Measurements from ENCODE around the gene EEF1AKMT3. TPM values are rescaled to one million over a fixed set of nuclear protein-coding genes. Genes with fewer than 3 reads are reported as not detected.

The EEF1AKMT3 gene
- total RNA-seq, 1 experiment from 2014 or later: 9.3 TPM

GRCh38 chr12:57740656-57741412 lies 31.6 kb upstream of the EEF1AKMT3 start:
- Histone ChIP-seq H3K4me1 (ENCODE audit: insufficient read depth, low read length) (peaks cover 17% of the 10 kb centered on the region), H2AFZ (ENCODE audit: low read length) (no peak overlapping the region), H3K4me2 (ENCODE audit: low read length) (no peak overlapping the region), H3K4me3 (ENCODE audit: low read length) (no peak overlapping the region), H3K9me2 (replicated peaks; ENCODE audit: low read length) (no peaks in the 10 kb centered on the region), H4K20me1 (ENCODE audit: low read length) (no peaks in the 10 kb centered on the region), H3K36me3 (ENCODE audit: low read depth, low read length) (no peaks in the 10 kb centered on the region), H3K27ac (ENCODE audit: low read length) (no peak overlapping the region), H3K9me3 (ENCODE audit: low read length) (no peaks in the 10 kb centered on the region), H3K27me3 (ENCODE audit: low read length) (peaks cover 38% of the 10 kb centered on the region), H3K79me2 (ENCODE audit: low read length) (no peaks in the 10 kb centered on the region), H3F3A (ENCODE audit: low read length, unreplicated experiment) (no peaks in the 10 kb centered on the region), H3K9ac (ENCODE audit: low read length) (no peak overlapping the region)
- CTCF ChIA-PET: no interaction called here
- intact Hi-C loops (cut with micrococcal nuclease): no loop called here
- DNase-seq: no peak
- POLR2A ChIA-PET (ENCODE audit: unreplicated experiment): no interaction called here
- TF ChIP-seq EZH2 (IDR thresholded peaks at IDR 0.05; ENCODE audit: low read length, unreplicated experiment) (no peak), EZH2phosphoT487 (IDR thresholded peaks at IDR 0.05; ENCODE audit: borderline replicate concordance, low read length) (no peak)
- TF ChIP-seq, protein P1, sequence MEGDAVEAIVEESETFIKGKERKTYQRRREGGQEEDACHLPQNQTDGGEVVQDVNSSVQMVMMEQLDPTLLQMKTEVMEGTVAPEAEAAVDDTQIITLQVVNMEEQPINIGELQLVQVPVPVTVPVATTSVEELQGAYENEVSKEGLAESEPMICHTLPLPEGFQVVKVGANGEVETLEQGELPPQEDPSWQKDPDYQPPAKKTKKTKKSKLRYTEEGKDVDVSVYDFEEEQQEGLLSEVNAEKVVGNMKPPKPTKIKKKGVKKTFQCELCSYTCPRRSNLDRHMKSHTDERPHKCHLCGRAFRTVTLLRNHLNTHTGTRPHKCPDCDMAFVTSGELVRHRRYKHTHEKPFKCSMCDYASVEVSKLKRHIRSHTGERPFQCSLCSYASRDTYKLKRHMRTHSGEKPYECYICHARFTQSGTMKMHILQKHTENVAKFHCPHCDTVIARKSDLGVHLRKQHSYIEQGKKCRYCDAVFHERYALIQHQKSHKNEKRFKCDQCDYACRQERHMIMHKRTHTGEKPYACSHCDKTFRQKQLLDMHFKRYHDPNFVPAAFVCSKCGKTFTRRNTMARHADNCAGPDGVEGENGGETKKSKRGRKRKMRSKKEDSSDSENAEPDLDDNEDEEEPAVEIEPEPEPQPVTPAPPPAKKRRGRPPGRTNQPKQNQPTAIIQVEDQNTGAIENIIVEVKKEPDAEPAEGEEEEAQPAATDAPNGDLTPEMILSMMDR (conservative IDR thresholded peaks at IDR 0.05; ENCODE audit: low read depth, low read length): no peak
- no TSS peak for BruUV-seq (replicated peaks)
- ATAC-seq: no peak

DNA sequence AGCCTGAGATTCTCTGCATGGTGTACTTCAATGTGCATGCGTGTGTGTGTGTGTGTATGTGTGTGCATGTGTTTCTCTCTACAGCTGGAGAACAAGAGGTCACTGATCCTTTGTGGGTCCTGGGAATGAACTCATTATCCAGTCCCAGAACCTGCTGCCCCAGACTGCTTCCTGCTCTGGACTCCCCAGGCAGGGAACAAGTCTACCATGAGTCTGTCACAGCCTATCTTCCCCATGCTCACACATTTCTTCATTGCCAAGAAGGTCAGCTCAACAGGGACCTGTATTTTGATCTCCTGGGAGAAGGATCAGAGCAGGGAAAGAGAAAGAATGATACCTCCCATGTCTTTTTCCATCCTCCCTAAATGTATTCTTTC lies 31.0 kb upstream of the EEF1AKMT3 start:
- Histone ChIP-seq H3K4me1 (ENCODE audit: insufficient read depth, low read length) (peaks cover 12% of the 10 kb centered on the region), H3K36me3 (ENCODE audit: low read depth, low read length) (no peaks in the 10 kb centered on the region), H3K9me2 (replicated peaks; ENCODE audit: low read length) (no peaks in the 10 kb centered on the region), H3F3A (ENCODE audit: low read length, unreplicated experiment) (peaks cover 4% of the 10 kb centered on the region), H3K4me3 (ENCODE audit: low read length) (no peak overlapping the region), H3K9ac (ENCODE audit: low read length) (no peak overlapping the region), H3K9me3 (ENCODE audit: low read length) (no peaks in the 10 kb centered on the region), H3K79me2 (ENCODE audit: low read length) (no peaks in the 10 kb centered on the region), H3K4me2 (ENCODE audit: low read length) (no peak overlapping the region), H4K20me1 (ENCODE audit: low read length) (no peaks in the 10 kb centered on the region), H3K27ac (ENCODE audit: low read length) (no peak overlapping the region), H2AFZ (ENCODE audit: low read length) (no peak overlapping the region), H3K27me3 (ENCODE audit: low read length) (peaks cover 33% of the 10 kb centered on the region)
- POLR2A ChIA-PET (ENCODE audit: unreplicated experiment): no interaction called here
- DNase-seq (no peak), ATAC-seq (no peak)
- intact Hi-C loops (cut with micrococcal nuclease): no loop called here
- no TSS peak for BruUV-seq (replicated peaks)
- CTCF ChIA-PET: no interaction called here
- TF ChIP-seq EZH2 (IDR thresholded peaks at IDR 0.05; ENCODE audit: low read length, unreplicated experiment) (no peak), EZH2phosphoT487 (IDR thresholded peaks at IDR 0.05; ENCODE audit: borderline replicate concordance, low read length) (no peak)
- TF ChIP-seq, protein P1 (conservative IDR thresholded peaks at IDR 0.05; ENCODE audit: low read depth, low read length): no peak
